ENCODE data around the gene PAH. TPM values are rescaled to one million over a fixed set of nuclear protein-coding genes. Genes with fewer than 3 reads are reported as not detected.

Gene PAH
- total RNA-seq, 2 donors from 2014 or later = 0.37 TPM; not detected in 1

Other genes starting within 250 kb of the PAH start
- gene ASCL1, start 40.4 kb upstream of the PAH start, total RNA-seq = not detected